ENCODE results near the gene TLR3.

DNA sequence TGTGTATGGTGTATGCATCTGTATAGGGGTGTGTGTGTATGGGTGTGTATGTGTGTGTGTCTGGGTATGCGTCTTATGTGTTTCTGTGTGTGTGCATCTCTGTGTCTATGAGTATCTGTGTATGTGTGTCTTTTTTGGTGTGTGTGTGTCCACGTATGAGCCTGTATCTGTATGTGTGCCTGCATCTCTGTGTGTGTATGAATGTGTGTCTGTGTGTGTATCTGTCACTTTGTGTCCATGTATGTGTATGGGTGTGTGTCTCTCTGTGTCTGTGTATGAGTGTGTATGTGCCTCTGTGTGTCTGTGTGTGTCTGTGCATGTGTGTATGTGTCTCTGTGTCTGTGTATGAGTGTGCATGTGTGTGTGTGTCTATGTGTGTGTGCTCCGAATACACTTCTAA is 59.9 kb downstream of the TLR3 start:
- TF ChIP-seq TARDBP (IDR thresholded peaks at IDR 0.05) (no peak), FOXK2 (IDR thresholded peaks at IDR 0.05) (no peak), FOXM1 (IDR thresholded peaks at IDR 0.05; ENCODE audit: borderline replicate concordance) (no peak), SP1 (IDR thresholded peaks at IDR 0.05) (no peak), BHLHE40 (IDR thresholded peaks at IDR 0.05; ENCODE audit: borderline replicate concordance) (no peak), ELF4 (IDR thresholded peaks at IDR 0.05) (no peak), ZNF384 (IDR thresholded peaks at IDR 0.05) (no peak), LEF1 (IDR thresholded peaks at IDR 0.05; ENCODE audit: borderline replicate concordance) (no peak), FOXA1 (IDR thresholded peaks at IDR 0.05) (no peak)
- TF ChIP-seq, protein P1, sequence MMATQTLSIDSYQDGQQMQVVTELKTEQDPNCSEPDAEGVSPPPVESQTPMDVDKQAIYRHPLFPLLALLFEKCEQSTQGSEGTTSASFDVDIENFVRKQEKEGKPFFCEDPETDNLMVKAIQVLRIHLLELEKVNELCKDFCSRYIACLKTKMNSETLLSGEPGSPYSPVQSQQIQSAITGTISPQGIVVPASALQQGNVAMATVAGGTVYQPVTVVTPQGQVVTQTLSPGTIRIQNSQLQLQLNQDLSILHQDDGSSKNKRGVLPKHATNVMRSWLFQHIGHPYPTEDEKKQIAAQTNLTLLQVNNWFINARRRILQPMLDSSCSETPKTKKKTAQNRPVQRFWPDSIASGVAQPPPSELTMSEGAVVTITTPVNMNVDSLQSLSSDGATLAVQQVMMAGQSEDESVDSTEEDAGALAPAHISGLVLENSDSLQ (IDR thresholded peaks at IDR 0.05): no peak

All from HEK293T (cell line).